ENCODE data around the gene ALOXE3.

The ALOXE3 gene

DNA sequence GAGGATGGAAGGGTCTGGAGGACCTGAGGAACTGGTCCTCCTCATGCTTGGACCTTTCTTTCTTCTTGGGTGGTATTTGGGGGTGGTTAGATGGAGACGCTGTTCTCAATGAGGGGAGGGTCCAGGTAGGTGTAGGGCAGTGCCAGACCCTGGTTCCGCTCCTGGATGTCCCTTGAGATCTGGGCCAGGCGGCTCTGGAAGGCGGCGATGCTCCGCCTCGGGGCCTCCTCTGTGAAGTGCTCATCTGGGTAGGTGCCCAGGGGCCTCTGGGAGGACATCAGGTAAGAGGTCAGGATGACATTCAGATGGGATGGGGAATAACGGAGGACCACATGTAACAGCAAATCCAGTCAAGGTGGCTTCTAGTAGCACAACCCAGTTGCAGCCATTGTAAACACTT lies 21.8 kb downstream of the ALOXE3 start:
- CTCF ChIA-PET = interaction anchor here (1.0 to 1.2 kb wide), 2 partner anchors 14 to 23 kb away, joined by 3 to 11 read pairs; no protein-coding TSS in a partner anchor
- TF ChIP-seq, protein P1, sequence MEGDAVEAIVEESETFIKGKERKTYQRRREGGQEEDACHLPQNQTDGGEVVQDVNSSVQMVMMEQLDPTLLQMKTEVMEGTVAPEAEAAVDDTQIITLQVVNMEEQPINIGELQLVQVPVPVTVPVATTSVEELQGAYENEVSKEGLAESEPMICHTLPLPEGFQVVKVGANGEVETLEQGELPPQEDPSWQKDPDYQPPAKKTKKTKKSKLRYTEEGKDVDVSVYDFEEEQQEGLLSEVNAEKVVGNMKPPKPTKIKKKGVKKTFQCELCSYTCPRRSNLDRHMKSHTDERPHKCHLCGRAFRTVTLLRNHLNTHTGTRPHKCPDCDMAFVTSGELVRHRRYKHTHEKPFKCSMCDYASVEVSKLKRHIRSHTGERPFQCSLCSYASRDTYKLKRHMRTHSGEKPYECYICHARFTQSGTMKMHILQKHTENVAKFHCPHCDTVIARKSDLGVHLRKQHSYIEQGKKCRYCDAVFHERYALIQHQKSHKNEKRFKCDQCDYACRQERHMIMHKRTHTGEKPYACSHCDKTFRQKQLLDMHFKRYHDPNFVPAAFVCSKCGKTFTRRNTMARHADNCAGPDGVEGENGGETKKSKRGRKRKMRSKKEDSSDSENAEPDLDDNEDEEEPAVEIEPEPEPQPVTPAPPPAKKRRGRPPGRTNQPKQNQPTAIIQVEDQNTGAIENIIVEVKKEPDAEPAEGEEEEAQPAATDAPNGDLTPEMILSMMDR (IDR thresholded peaks at IDR 0.05; ENCODE audit: control extremely low read depth, extremely low read depth, low read depth, missing control alignments) = no peak
- DNase-seq (ENCODE audit: extremely low spot score) = no peak
- POLR2A ChIA-PET = no interaction called here

DNA sequence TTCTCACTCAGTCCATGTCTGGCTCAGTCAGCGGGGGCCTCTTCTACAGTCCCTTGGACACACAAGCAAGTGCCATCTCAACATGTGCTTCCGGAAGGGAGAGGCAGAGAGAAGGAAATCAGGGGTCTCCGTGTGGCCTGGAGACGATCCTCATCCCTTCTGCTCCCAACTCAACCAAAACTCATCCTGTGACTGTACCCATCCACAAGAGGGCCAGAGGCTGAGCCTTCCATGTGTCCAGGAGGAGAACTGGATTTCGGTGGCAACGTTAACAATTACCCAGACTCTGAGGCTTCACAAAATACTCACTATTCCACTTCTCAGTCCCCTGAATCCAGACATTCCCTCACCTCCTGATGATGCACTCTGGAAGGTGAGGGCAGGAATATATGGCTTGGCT lies 23.0 kb downstream of the ALOXE3 start:
- CTCF ChIA-PET = interaction anchor here (1.2 to 13.4 kb wide), 8 partner anchors 9 to 200 kb away, joined by 3 to 261 read pairs (median 65); partner anchors contain the start of genes ALOXE3 and SLC25A35
- TF ChIP-seq, protein P1 (IDR thresholded peaks at IDR 0.05; ENCODE audit: control extremely low read depth, extremely low read depth, low read depth, missing control alignments) = no peak
- POLR2A ChIA-PET = no interaction called here
- no peak for DNase-seq (ENCODE audit: extremely low spot score)

DNA sequence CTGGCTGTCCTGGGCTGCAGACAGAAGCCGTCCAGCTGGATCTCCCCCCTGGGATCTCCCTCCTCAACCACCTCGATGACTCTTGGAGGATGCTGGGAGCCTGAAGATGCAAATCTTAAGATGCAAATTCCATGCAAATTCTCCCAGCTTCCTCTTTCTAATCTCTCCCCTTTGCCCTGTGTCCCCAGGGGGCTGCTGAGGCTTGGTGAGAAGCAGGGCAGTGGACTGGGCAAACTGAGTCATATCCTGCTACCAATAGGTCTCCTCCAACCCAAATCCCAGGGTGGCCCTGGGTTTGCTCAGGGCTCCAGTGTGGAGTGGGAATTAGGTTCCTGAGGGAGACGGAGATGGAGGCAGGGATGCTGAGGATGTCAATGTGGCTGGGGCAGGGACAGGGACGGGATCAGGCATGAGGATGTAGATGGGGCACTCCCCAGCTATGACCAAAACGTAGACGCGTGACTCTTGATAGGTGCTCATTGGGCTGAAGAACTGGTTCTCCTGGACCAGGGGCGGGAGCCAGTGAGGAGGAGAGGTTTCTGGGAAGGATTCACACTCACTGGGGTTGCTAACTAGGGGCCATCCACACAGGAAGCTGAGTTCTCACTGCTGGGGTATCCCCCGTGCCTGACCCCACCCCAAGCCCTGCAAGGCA lies 27.2 kb downstream of the ALOXE3 start:
- POLR2A ChIA-PET = no interaction called here

DNA sequence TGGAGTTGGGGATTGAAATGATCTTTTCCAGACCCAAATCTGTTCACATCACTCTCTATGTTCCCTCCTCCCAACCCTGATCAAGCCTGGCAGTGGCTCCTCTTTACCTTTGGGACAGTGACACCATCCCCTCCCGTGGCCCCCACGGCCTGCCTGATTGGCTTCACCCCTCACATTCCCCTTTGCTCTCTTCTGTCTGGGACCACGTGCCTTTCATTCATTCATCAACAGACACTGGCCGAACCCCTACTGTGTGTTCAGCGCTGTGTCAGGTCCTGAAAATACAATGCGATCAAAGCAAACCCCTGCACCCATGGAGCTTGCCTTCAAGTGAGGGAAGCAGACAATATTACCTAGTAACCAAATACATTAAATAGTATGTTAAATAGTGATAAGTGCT lies 28.6 kb downstream of the ALOXE3 start:
- POLR2A ChIA-PET = no interaction called here
- TF ChIP-seq, protein P1 (IDR thresholded peaks at IDR 0.05; ENCODE audit: control extremely low read depth, extremely low read depth, low read depth, missing control alignments) = no peak
- no peak for DNase-seq (ENCODE audit: extremely low spot score)
- CTCF ChIA-PET = interaction anchor here (1.2 to 13.4 kb wide), 5 partner anchors 15 to 100 kb away, joined by 6 to 261 read pairs (median 107); partner anchors contain the start of gene ALOXE3

More for the DNA sequence above, 27.2 kb downstream of the ALOXE3 start:
- CTCF ChIA-PET = interaction anchor here (0.8 to 13.4 kb wide), 8 partner anchors 9 to 347 kb away, joined by 3 to 261 read pairs (median 54); partner anchors contain the start of gene ALOXE3
- TF ChIP-seq, protein P1 (IDR thresholded peaks at IDR 0.05; ENCODE audit: control extremely low read depth, extremely low read depth, low read depth, missing control alignments) = no peak
- DNase-seq (ENCODE audit: extremely low spot score) = peak; percentile 70

DNA sequence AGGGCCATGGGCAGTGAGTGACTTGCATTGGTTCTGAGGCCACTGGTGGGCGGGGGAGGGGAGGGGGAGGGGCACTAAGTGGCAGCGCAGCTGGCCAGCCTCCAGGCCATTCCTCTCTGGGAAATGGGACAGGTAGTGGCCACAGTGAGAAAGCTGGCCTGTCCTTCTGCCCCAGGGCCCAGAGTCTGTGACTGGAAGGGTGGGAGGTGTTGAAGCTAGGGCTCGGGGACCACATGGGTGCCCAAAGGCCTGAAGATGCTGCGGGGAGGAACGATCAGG lies 30.4 kb downstream of the ALOXE3 start:
- TF ChIP-seq, protein P1 (IDR thresholded peaks at IDR 0.05; ENCODE audit: control extremely low read depth, extremely low read depth, low read depth, missing control alignments) = no peak
- CTCF ChIA-PET = interaction anchor here (1.3 to 13.4 kb wide), 5 partner anchors 11 to 30 kb away, joined by 4 to 261 read pairs (median 103); partner anchors contain the start of gene ALOXE3
- POLR2A ChIA-PET = interaction anchor here (0.7 kb wide), 1 partner anchor 207 kb away, joined by 7 read pairs; the partner anchor contains the start of gene SLC25A35
- DNase-seq (ENCODE audit: extremely low spot score) = no peak

DNA sequence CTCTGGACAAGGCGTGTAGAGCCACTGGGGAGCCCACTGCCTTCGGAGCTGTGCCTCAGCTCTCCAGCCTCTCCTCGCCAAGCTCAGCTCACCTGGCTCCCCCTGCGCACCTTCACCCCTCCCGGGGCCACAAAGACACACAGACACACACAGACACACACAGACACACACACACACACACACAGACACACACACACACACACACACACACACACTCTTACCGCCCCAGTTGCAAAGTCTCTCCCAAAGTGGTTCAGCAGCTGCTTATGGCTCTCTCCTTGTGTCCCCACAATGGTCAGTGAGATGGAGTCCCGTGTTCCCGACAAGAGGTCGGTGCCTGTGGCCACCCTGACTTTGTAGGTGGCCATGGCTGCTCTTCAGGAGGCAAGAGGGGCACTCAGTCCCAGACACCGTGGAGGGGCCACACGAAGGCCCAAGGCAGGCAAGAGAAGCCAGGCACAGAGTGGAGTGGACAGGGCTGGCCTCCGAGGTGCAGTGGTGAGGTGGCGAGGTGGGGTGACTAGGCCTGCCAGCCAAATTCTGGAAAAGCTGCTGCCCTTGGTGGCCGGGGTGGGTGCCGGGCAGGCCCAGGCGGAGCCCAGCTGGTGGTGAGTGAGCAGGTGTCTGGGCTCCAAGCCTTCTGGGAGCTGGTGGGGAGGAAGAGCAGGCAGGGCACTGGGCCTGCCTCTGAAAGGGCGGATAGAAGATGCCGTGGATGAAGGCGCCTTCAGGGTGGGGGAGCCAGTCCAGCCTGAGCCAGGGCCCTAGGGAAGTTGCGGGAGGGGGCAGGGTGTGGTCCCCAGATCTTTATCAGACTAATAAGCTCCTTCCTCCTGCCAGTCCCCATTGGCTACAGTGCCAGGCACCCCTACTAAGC lies 31.0 kb downstream of the ALOXE3 start, which contains the start of gene ALOX12B:
Gene ALOX12B (minus strand): TSS at position 642 of the 877 bp plus-strand sequence. CDS start 274 bp downstream, at position 368.
- DNase-seq (ENCODE audit: extremely low spot score) = no peak
- CTCF ChIA-PET = interaction anchor here (0.7 to 13.4 kb wide), 7 partner anchors 11 to 214 kb away, joined by 3 to 261 read pairs (median 32); partner anchors contain the start of gene ALOXE3
- POLR2A ChIA-PET = no interaction called here
- TF ChIP-seq, protein P1 (IDR thresholded peaks at IDR 0.05; ENCODE audit: control extremely low read depth, extremely low read depth, low read depth, missing control alignments) = no peak
